HG03066 (cell line): ENCODE results near the gene HIVEP1.

Experiments
- ATAC-seq: cut with Tn5 transposase; IDR thresholded peaks from one replicate; pipeline ENCODE4 v1.9.1; 2021; ENCODE audit warnings: low read depth; ENCODE audit not compliant: unreplicated experiment

HIVEP1 gene

DNA sequence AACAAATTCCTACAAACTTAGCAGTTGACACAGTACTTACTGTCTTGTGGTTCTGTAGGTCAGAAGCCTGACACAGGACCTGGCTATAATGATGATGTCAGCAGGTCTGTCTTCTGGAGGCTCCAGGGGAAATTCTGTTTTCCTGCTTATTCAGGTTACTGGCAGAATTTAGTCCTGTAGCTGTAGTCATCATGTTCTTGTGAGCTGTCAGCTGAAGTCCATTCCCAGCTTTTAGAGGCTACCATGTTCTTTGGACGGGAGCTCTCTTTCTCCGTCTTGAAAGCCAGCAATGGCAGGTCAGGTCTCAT is 99.2 kb downstream of the HIVEP1 start:
- ATAC-seq = no peak

DNA sequence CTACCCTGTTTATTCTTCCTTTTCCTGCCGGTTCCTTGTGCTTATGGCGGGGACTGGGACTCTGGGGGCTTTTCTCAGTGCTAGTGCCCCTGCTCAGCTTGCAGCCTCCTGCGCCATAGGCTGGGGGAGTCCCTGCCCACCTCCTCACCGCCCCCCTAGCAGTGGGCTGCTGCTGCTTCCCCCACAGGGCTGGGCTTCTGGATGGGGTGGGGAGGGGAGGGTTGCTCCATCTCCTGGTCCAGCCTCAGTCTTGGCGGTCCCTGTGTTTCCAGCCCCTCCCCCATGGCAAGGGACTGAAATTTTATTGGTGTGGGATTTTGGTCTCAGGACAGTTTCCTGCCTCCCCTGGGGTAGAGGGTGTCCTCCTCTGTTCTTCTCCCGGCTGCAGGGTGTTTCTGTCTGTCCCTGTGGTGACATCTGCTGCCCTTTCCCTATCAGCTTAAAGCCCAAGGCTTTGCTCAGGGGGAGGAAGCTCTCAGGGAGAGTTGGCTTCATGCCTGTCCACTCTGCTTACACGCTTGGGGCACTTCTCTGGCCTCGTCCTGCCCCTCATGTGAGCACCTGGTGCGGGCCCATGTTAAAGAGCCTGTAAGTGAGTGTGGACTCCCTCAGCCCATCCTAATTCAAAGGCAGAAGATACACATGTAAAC is 100.6 kb downstream of the HIVEP1 start:
- ATAC-seq = no peak

- ATAC-seq = no peak
These were observed 101.1 kb downstream of the HIVEP1 start for GRCh38 chr6:12113190-12113577.

GRCh38 chr6:12114055-12114503 is 102.0 kb downstream of the HIVEP1 start:
- no peak for ATAC-seq

- ATAC-seq = no peak
These were observed 102.9 kb downstream of the HIVEP1 start for GRCh38 chr6:12115001-12115400.

DNA sequence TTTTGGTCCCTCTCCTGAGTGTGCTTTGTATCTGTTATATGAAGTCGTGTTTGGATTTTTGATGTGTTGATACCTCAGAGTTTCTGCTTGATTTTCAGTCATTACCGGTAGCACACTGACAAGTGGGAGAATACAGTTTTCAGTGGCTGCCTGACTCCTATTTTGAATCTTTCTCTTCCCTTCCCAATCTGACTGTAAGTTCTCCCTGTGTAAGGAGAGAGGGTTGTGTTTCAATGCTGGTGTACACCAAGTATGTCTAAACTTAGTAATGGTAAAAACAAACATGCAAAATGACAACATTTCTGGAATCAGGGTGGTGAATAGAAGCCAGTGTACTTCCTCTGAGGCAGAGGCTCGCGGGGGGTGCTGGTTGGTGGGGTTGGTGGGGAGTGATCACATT is 103.4 kb downstream of the HIVEP1 start:
- no peak for ATAC-seq

- ATAC-seq = no peak
These were observed 104.2 kb downstream of the HIVEP1 start for GRCh38 chr6:12116264-12116800.

DNA sequence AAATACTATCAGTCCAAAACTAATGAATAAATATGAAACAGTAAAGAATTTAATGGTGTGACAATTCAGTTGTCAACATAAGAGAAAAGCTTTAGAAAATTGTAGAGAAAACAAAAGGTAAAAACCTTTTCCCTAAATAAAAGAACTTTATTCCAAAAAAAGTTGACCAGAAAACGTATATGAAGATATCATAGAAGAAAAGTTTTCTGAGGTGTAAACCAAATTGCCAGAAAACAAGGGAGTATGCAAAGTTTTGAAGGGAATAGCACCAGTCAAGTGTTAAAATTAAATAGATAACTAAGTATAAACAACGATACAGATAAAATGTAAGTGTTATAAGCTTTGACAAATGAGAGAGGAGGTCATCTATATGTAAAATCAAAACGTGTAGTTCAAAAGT is 104.9 kb downstream of the HIVEP1 start:
- ATAC-seq = no peak

- no peak for ATAC-seq
These were observed 106.5 kb downstream of the HIVEP1 start for GRCh38 chr6:12118607-12119006.

DNA sequence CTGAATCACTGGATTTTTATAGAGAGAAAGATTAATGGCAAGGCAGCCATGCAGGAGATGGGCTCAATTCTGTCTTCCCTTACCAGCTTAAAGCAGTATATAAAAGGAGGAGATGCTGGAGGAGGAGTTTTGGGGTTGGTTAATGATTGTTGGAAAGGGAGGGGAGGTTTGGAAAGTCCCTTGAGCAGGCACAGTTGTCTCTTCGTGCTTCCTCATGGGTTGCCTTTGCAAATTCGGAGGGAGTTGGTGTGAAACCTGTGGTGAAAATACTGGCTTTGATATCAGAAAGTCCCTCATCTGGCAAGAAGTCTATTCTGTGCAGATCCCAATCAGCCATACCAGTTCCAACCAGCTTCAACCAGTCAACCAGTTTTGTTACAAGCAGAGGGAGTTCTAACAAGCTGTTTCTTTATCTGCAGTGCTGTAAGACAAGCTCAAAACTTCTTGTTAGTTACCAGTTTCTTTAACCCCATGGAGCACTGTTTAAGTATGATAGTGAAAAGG is 107.0 kb downstream of the HIVEP1 start:
- ATAC-seq = peak; percentile 64

- no peak for ATAC-seq
These were observed 113.3 kb downstream of the HIVEP1 start for GRCh38 chr6:12125396-12125795.

GRCh38 chr6:12126051-12126450 is 113.9 kb downstream of the HIVEP1 start:
- no peak for ATAC-seq

DNA sequence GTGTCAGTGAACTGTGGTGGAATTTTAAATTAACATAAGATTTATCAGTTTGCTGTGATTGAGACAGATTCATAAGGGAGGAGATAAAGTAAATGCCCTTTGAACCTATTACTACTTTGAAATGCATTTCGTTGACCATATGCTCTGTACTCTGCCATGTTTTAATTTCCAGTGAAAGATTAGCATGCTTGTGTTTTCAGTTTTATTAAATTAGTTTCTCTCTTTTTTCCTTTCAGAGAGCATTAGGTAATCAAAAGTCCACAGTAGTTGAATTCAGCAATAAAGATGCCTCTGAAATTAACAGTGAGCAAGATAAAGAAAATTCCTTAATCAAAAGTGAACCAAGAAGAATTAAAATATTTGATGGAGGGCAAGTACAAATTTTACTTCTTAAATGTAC is 117.4 kb downstream of the HIVEP1 start:
- ATAC-seq = no peak

DNA sequence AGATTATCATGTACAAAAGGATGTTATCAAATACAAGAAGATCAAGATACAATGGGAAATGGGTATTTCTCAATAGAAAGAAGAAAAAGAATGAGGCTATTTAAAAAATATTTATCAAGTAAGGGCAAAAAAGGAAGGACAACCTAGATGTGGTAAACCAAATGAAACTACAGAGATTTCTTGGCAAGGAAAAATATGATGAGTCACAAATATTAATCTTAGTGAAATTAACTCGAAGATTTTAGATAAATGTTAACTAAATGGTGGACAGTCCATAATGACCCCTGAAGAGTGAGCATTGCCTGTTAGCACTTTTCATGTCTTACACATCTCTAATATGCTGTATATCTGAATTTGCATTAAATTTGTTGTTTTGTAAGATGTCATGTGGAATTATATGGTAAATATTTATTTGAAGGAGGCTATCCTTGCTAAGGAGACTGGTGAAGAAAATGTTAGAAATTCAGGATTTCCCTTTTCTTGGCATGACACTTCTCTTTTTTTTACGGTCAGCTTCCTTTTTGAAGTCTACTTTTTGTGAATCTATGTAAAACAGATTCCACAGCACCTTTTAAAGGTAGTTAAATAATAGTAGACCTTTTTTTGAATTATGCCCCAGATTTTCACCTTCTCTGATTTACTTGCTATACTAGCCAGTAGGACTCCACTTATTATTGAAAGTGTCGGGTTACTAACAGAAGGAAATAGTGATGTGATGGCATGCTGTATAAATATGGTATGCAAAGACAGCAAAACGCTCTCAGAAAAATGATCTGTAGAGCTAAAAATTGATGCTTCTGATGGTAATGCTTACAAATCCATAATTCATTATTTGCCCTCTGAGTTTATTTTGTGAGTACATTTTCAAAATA is 120.5 kb downstream of the HIVEP1 start:
- ATAC-seq = no peak

GRCh38 chr6:12134581-12134980 is 122.5 kb downstream of the HIVEP1 start:
- no peak for ATAC-seq

DNA sequence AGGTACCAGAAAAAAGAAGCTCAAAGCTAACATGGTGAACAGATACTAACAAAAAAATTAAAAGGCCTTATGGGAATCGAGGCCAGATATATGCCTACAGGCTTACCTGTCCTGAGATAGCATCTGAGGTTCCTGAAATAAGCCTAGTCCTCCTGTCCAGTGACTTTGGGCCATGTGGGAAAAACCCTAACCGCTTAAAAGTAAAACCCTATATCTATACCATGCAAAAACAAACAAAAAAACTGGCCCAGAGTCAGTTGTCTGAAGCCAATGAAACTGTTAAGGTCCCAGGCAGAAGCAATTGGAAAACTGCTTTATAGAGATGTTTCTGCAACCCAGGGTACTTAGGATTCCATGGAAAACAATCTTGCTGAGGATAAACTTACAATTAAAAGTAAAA is 122.9 kb downstream of the HIVEP1 start:
- no peak for ATAC-seq

- no peak for ATAC-seq
These were observed 124.8 kb downstream of the HIVEP1 start for GRCh38 chr6:12136905-12137304.

GRCh38 chr6:12137480-12137879 is 125.4 kb downstream of the HIVEP1 start:
- ATAC-seq = no peak

- ATAC-seq = no peak
These were observed 126.3 kb downstream of the HIVEP1 start for GRCh38 chr6:12138381-12138780.

DNA sequence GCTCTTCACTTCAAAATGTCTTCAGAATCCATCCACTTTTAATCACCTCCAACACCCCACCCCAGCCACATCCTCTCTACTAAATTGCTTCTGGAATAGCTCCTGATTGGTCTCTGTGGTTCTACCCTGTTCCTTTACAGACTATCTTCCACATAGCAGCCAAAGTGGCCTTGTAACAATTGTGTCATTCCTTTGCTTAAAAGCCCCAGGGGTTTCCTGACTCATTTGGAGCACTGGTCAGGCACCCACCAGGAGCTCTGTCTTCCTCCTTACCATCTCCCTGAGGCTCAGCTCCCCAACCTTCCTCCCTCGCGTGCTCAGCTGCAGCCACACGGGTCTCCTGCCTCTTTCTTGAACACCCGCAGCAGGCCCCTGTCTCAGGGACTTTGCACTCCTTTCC is 126.8 kb downstream of the HIVEP1 start:
- ATAC-seq = no peak

DNA sequence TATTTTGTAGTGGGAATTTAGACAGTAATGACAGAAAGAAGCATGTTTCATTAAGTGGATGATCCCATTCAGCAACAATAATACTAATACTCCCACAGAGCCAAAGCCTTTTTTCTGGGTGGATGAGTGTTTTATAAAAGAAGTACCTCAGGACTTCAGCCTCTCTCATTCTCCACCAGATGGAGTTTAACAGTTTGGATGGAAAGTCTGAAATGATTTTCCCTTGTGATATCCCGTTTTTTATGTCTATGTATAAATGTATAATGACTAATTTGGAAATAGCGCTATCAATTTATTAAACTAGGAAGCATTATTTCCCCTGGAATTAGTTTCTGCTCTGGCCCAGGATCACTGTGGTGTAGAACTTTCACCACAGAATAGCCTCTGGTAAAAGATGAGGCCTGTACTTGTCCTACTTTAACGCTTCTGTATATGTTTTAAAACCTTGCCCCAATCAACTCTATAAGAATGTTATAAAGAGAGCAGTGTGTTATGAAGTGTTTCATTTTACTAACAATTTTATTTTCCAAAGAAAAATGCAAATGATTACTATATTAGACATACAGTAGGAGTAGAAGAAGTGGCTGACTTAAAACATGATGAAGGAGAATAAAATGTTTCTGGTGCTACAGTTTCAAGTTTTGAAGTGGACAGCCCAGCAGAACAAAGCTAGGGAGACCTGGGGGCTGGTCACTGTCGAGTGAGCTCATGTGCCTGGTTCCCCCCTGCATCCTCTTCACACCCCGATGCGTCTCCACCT is 135.6 kb downstream of the HIVEP1 start:
- ATAC-seq = no peak
